ENCODE measurements around the gene EXD2. TPM values are rescaled to one million over a fixed set of nuclear protein-coding genes. Genes with fewer than 3 reads are reported as not detected.

The EXD2 gene
- total RNA-seq, 1 experiment from 2014 or later = 26.2 TPM

DNA sequence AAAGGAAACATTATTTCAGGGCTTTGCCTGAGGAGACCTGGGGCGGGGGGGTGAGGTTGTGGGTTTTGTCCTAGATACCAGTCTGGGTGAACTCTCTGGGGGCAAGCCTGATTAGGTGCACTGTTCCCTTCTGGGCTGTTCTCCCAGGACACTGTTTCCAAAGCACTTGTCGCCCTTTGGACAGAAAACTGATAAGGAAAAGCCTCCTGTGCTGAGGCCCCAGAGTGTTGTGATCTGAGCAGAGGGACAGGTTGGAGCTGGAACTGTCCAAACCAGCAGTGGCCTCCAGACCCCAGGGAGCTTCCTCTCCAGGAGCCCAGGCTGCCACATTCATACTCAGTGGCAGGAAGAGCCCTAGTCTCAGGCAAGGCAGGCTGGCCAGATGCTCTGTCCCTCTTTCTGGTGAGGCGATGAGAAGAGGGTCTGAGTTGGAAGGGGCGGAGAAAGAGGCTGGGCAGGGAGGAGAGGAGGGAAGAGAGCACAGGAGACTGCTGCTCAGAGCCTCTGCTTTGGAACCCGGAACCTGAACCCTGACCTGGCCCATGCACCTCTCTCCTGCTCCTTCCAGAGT lies 70.5 kb downstream of the EXD2 start:
- Mint-ChIP-seq H3K4me1 (peaks cover 21% of the 10 kb centered on the region), H3K9me3 (no peaks in the 10 kb centered on the region), H3K36me3 (no peaks in the 10 kb centered on the region), H3K4me3 (peak overlapping the region; percentile 79), H3K27ac (no peak overlapping the region), H3K27me3 (ENCODE audit: low read depth) (peaks cover 50% of the 10 kb centered on the region)
- ChIA-PET POLR2A (no interaction called here), CTCF (interaction anchor here (0.5 to 5.7 kb wide), 38 partner anchors 9 to 312 kb away, joined by 3 to 56 read pairs (median 5); partner anchors contain the start of genes DCAF5, ERH, EXD2 and PLEKHD1)
- ATAC-seq (peak; percentile 14), DNase-seq (ENCODE audit: low spot score) (no peak)
- TF ChIP-seq, protein P1, sequence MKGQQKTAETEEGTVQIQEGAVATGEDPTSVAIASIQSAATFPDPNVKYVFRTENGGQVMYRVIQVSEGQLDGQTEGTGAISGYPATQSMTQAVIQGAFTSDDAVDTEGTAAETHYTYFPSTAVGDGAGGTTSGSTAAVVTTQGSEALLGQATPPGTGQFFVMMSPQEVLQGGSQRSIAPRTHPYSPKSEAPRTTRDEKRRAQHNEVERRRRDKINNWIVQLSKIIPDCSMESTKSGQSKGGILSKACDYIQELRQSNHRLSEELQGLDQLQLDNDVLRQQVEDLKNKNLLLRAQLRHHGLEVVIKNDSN (CRISPR knock-in tag; IDR thresholded peaks at IDR 0.05) = no peak
- no peak for TF ChIP-seq ZNF671 (CRISPR knock-in tag; IDR thresholded peaks at IDR 0.05)
- peak; percentile 36; the same call in 1 of the 2 replicates for TF ChIP-seq ZNF121 (CRISPR knock-in tag; IDR thresholded peaks at IDR 0.05)
- no peak for TF ChIP-seq NR2C2 (CRISPR knock-in tag; IDR thresholded peaks at IDR 0.05)

DNA sequence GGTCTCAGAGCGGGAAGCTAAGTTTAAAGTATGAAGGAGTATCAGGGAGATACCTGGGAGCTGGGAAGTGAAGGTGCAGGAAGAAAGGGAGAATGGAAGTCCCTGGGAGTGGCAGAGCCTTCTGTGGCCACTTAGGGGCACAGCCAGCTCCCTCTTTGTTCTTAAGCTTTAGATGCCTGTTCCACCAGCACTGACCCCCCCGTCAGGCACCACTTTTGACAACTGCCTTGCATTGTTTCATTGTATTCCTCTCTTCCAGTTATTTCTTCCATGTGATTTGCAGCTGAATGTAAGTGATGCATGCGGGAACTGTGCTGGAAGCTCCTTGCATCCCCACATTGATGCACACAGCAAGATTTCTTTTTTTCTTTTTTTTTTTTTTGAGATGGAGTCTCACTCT lies 71.2 kb downstream of the EXD2 start:
- H3K4me1 Mint-ChIP-seq = peaks cover 21% of the 10 kb centered on the region
- H3K4me3 Mint-ChIP-seq = no peak overlapping the region
- CTCF ChIA-PET = interaction anchor here (0.6 to 5.7 kb wide), 14 partner anchors 11 to 1246 kb away, joined by 3 to 56 read pairs (median 6); no protein-coding TSS in a partner anchor
- no peak for TF ChIP-seq GABPB1 (CRISPR knock-in tag; IDR thresholded peaks at IDR 0.05)
- H3K9me3 Mint-ChIP-seq = no peaks in the 10 kb centered on the region
- H3K27ac Mint-ChIP-seq = no peak overlapping the region
- H3K27me3 Mint-ChIP-seq (ENCODE audit: low read depth) = peaks cover 43% of the 10 kb centered on the region
- H3K36me3 Mint-ChIP-seq = no peaks in the 10 kb centered on the region
- ATAC-seq (no peak), DNase-seq (ENCODE audit: low spot score) (no peak)
- POLR2A ChIA-PET = no interaction called here

DNA sequence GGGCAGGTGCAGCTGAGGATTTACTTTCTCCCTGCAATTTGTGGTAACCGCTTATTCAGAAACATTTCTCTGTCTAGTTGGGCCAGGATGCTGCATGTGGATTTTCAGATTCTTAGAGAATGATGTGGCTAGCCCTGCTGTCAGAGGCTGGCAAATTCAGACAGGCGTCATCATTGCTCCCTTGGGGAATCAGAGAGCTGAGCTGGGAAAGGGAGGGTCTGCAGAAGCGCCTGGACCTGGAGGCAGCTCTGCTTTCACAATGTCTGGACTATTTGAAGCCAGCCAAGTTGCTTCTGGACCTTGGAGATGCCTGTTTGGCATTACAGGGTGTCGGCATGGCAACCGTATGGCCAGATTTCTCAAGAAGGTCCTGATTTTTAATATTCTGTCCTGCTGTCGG lies 72.1 kb downstream of the EXD2 start:
- H3K27ac Mint-ChIP-seq = no peak overlapping the region
- H3K36me3 Mint-ChIP-seq = no peaks in the 10 kb centered on the region
- H3K27me3 Mint-ChIP-seq (ENCODE audit: low read depth) = peaks cover 35% of the 10 kb centered on the region
- no peak for ATAC-seq
- H3K4me1 Mint-ChIP-seq = peaks cover 21% of the 10 kb centered on the region
- DNase-seq (ENCODE audit: low spot score) = no peak
- no peaks in the 10 kb centered on the region for H3K9me3 Mint-ChIP-seq
- ChIA-PET CTCF (interaction anchor here (2.1 to 5.7 kb wide), 4 partner anchors 24 to 112 kb away, joined by 10 to 56 read pairs (median 23); no protein-coding TSS in a partner anchor), POLR2A (no interaction called here)
- TF ChIP-seq, protein P2, sequence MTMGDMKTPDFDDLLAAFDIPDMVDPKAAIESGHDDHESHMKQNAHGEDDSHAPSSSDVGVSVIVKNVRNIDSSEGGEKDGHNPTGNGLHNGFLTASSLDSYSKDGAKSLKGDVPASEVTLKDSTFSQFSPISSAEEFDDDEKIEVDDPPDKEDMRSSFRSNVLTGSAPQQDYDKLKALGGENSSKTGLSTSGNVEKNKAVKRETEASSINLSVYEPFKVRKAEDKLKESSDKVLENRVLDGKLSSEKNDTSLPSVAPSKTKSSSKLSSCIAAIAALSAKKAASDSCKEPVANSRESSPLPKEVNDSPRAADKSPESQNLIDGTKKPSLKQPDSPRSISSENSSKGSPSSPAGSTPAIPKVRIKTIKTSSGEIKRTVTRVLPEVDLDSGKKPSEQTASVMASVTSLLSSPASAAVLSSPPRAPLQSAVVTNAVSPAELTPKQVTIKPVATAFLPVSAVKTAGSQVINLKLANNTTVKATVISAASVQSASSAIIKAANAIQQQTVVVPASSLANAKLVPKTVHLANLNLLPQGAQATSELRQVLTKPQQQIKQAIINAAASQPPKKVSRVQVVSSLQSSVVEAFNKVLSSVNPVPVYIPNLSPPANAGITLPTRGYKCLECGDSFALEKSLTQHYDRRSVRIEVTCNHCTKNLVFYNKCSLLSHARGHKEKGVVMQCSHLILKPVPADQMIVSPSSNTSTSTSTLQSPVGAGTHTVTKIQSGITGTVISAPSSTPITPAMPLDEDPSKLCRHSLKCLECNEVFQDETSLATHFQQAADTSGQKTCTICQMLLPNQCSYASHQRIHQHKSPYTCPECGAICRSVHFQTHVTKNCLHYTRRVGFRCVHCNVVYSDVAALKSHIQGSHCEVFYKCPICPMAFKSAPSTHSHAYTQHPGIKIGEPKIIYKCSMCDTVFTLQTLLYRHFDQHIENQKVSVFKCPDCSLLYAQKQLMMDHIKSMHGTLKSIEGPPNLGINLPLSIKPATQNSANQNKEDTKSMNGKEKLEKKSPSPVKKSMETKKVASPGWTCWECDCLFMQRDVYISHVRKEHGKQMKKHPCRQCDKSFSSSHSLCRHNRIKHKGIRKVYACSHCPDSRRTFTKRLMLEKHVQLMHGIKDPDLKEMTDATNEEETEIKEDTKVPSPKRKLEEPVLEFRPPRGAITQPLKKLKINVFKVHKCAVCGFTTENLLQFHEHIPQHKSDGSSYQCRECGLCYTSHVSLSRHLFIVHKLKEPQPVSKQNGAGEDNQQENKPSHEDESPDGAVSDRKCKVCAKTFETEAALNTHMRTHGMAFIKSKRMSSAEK (CRISPR knock-in tag; IDR thresholded peaks at IDR 0.05; ENCODE audit: borderline replicate concordance) = no peak
- TF ChIP-seq ZNF121 (CRISPR knock-in tag; IDR thresholded peaks at IDR 0.05) = no peak
- no peak for TF ChIP-seq CBFB (CRISPR knock-in tag; IDR thresholded peaks at IDR 0.05; ENCODE audit: low read depth)
- no peak for TF ChIP-seq SOX15 (CRISPR knock-in tag; IDR thresholded peaks at IDR 0.05)
- TF ChIP-seq, protein P3, sequence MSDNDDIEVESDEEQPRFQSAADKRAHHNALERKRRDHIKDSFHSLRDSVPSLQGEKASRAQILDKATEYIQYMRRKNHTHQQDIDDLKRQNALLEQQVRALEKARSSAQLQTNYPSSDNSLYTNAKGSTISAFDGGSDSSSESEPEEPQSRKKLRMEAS (CRISPR knock-in tag; IDR thresholded peaks at IDR 0.05) = no peak
- TF ChIP-seq, protein P4, sequence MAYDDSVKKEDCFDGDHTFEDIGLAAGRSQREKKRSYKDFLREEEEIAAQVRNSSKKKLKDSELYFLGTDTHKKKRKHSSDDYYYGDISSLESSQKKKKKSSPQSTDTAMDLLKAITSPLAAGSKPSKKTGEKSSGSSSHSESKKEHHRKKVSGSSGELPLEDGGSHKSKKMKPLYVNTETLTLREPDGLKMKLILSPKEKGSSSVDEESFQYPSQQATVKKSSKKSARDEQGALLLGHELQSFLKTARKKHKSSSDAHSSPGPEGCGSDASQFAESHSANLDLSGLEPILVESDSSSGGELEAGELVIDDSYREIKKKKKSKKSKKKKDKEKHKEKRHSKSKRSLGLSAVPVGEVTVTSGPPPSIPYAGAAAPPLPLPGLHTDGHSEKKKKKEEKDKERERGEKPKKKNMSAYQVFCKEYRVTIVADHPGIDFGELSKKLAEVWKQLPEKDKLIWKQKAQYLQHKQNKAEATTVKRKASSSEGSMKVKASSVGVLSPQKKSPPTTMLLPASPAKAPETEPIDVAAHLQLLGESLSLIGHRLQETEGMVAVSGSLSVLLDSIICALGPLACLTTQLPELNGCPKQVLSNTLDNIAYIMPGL (CRISPR knock-in tag; IDR thresholded peaks at IDR 0.05) = no peak
- no peak for TF ChIP-seq ZNF423 (CRISPR knock-in tag; IDR thresholded peaks at IDR 0.05)
- TF ChIP-seq, protein P5, sequence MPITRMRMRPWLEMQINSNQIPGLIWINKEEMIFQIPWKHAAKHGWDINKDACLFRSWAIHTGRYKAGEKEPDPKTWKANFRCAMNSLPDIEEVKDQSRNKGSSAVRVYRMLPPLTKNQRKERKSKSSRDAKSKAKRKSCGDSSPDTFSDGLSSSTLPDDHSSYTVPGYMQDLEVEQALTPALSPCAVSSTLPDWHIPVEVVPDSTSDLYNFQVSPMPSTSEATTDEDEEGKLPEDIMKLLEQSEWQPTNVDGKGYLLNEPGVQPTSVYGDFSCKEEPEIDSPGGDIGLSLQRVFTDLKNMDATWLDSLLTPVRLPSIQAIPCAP (CRISPR knock-in tag; IDR thresholded peaks at IDR 0.05) = no peak
- no peak overlapping the region for H3K4me3 Mint-ChIP-seq
